Epidermal melanocyte (primary cell): ENCODE results near the gene CLDN11.

Experiments
- DNase-seq: peaks from one replicate; pipeline ENCODE4 v3.0.0; 2011; ENCODE audit warnings: low spot score; ENCODE audit not compliant: insufficient read length

Gene CLDN11

GRCh38 chr3:170470063-170471016 is 51.7 kb downstream of the CLDN11 start:
- DNase-seq = no peak

GRCh38 chr3:170471149-170471548 is 52.5 kb downstream of the CLDN11 start:
- no peak for DNase-seq

- DNase-seq = no peak
Measured at GRCh38 chr3:170473358-170473757, 54.7 kb downstream of the CLDN11 start.

GRCh38 chr3:170475092-170475685 is 56.5 kb downstream of the CLDN11 start:
- DNase-seq = no peak

- no peak for DNase-seq
Measured at GRCh38 chr3:170476291-170476690, 57.6 kb downstream of the CLDN11 start.

GRCh38 chr3:170477395-170477794 is 58.7 kb downstream of the CLDN11 start:
- DNase-seq = no peak

GRCh38 chr3:170480111-170480510 is 61.4 kb downstream of the CLDN11 start:
- no peak for DNase-seq

GRCh38 chr3:170482199-170482598 is 63.5 kb downstream of the CLDN11 start:
- DNase-seq = no peak

- DNase-seq = no peak
Measured at GRCh38 chr3:170483485-170484262, 65.0 kb downstream of the CLDN11 start.
